Activated naive CD8-positive, alpha-beta T cell treated with anti-CD3 and anti-CD28 coated beads, Interleukin-2, amount 10 ng/mL, durations not matched to agents 7 days and 5 days (primary cell): ENCODE data around the gene SLIT3. TPM values are rescaled to one million over a fixed set of nuclear protein-coding genes. Genes with fewer than 3 reads are reported as not detected.

ENCODE experiments used
- ATAC-seq: fragments of 150-1000 bp; cut with Tn5 transposase; one replicate; pipeline ENCODE4 v1.10.0; 2021; ENCODE audit warnings: low read depth, moderate library complexity
- POLR2A ChIA-PET: fragments of 350-600 bp; sonication (Branson Sonifier 250); formaldehyde crosslinking; loops from one replicate; lab custom pipeline; 2021; ENCODE audit warnings: antibody characterized with exemption; lab: Charles Lee
- DNase-seq: peaks from one replicate; pipeline ENCODE4 v3.0.0; 2021
- H3K27ac Mint-ChIP-seq: one replicate; pipeline ENCODE4 v1.8.0; 2022; ENCODE audit warnings: mild to moderate bottlenecking, mixed read lengths
- H3K27me3 Mint-ChIP-seq: one replicate; pipeline ENCODE4 v1.8.0; 2022; ENCODE audit warnings: mild to moderate bottlenecking, moderate library complexity, mixed read lengths
- H3K36me3 Mint-ChIP-seq: one replicate; pipeline ENCODE4 v1.8.0; 2021; ENCODE audit warnings: mild to moderate bottlenecking, mixed read lengths
- H3K4me1 Mint-ChIP-seq: one replicate; pipeline ENCODE4 v1.8.0; 2021; ENCODE audit warnings: mixed read lengths
- H3K4me3 Mint-ChIP-seq: one replicate; pipeline ENCODE4 v1.8.0; 2022; ENCODE audit warnings: mild to moderate bottlenecking, moderate library complexity, mixed read lengths
- H3K9me3 Mint-ChIP-seq: one replicate; pipeline ENCODE4 v1.8.0; 2021; ENCODE audit warnings: mixed read lengths
- total RNA-seq, 2 experiments: library from RNA; stranded (reverse); gene quantifications; one replicate each; pipeline ENCODE4 v1.2.3, GENCODE V29; 2021

SLIT3 gene
- total RNA-seq, 2 experiments from 2014 or later = not detected

DNA sequence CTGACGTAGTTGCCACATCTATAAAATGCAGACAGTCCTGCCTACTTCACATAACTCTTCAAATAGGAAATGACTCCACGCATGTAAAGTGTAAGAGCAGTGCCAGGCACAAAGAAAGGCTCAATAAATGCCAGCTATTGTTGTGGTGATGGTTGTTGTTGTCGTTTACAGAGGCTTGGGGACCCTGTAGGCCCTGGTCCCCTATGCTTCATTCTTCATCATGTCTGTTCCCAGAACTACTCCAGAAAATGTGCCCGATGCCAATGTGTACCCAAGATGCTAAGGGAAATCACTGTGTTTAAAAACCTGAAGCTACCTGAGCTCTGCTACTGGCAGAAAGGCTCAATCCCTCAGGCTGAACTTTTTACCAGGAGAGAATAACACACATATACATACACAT, 9.1 kb downstream of the SLIT3 start:
- POLR2A ChIA-PET = no interaction called here
- Mint-ChIP-seq H3K9me3 (no peaks in the 10 kb centered on the region), H3K27ac (no peak overlapping the region), H3K27me3 (peaks cover 1% of the 10 kb centered on the region), H3K4me3 (no peak overlapping the region), H3K4me1 (no peaks in the 10 kb centered on the region), H3K36me3 (no peaks in the 10 kb centered on the region)
- no peak for ATAC-seq
- DNase-seq = no peak

DNA sequence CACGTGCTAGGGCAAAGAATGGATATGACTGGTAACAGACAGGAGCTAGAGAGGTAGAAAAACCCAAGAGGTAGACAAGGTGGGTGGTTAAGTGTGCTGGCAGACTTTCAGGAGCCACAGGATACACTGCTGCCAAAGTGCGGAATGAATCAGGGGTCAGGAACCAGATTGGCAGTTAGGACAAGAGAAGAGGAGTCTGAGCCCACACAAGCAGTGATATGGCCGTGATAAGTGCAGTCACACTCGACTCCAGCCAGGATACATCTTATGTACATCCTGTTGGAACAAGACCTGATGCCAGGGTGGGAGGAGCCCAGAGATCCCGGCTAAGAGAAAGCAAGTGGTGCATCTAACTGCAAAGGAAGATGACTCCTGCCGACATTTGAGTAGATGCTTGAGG, 10.0 kb downstream of the SLIT3 start:
- DNase-seq = no peak
- Mint-ChIP-seq H3K4me1 (no peaks in the 10 kb centered on the region), H3K36me3 (no peaks in the 10 kb centered on the region), H3K27ac (no peak overlapping the region), H3K27me3 (peaks cover 1% of the 10 kb centered on the region), H3K4me3 (no peak overlapping the region), H3K9me3 (no peaks in the 10 kb centered on the region)
- ATAC-seq = no peak
- POLR2A ChIA-PET = no interaction called here

DNA sequence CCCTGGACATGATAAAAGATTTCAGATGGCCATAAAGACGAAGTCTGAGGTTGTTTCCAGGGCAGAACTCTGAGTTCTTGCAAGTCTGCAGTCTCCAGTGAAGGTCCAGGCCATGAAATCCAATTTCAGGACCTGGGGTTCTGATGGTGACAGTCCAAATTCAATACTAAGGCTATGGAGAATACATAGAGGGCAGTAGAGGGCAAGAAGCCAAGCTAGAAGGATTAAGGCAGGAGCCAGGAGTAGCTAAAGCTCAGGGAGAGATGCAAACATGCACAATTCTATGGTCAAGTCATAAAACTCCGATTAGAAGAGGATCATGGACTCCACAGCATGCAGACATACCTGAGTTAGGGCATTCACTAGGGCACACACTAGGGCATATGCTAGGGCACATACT, 11.4 kb downstream of the SLIT3 start:
- Mint-ChIP-seq H3K27me3 (peaks cover 1% of the 10 kb centered on the region), H3K4me1 (no peaks in the 10 kb centered on the region), H3K4me3 (no peak overlapping the region), H3K27ac (no peak overlapping the region), H3K36me3 (no peaks in the 10 kb centered on the region), H3K9me3 (no peaks in the 10 kb centered on the region)
- POLR2A ChIA-PET = no interaction called here
- DNase-seq = no peak
- ATAC-seq = no peak

DNA sequence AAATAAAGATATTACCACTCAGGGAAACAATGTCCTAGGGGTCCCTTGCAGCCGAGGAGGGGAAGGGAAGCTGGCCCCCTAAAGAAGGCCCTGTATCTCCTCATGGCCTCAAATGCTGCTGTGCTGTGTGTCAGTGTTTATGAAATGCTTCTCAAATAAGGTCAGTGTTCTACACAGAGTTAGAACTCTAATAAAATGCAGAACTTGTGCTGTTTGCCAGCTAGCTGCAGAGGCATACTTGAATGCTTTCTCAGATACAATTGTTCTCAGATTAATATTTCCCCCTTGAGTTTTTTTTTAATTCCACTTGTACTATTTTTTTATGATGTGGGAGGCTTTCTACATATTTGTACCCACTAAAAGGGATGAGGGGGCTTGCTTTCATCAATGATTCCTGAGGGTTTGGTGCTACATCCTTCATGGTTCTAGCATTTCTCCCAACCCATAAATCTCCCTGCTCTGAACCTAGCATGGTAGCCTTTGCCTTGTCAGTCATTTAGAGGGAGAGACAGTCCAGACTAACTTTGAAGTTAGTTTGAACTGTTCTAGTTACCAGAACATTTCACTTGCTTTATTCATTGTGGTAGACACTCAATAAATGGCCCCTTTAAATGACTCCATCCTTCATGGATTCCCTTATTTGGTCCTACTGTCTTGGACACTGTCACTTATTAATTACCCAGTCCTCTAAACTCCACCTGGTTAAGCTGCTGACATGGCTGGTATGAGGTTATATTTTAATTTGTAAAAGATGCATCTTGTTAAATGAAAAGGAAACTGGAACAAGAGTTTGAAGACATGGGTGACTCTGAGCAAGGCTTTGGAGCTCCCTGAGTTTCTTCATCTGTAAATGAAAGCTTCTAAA, 12.6 kb downstream of the SLIT3 start:
- no peak overlapping the region for H3K4me3 Mint-ChIP-seq
- POLR2A ChIA-PET = no interaction called here
- H3K9me3 Mint-ChIP-seq = no peaks in the 10 kb centered on the region
- no peaks in the 10 kb centered on the region for H3K27me3 Mint-ChIP-seq
- no peaks in the 10 kb centered on the region for H3K36me3 Mint-ChIP-seq
- DNase-seq (no peak), ATAC-seq (no peak)
- no peak overlapping the region for H3K27ac Mint-ChIP-seq
- H3K4me1 Mint-ChIP-seq = no peaks in the 10 kb centered on the region

DNA sequence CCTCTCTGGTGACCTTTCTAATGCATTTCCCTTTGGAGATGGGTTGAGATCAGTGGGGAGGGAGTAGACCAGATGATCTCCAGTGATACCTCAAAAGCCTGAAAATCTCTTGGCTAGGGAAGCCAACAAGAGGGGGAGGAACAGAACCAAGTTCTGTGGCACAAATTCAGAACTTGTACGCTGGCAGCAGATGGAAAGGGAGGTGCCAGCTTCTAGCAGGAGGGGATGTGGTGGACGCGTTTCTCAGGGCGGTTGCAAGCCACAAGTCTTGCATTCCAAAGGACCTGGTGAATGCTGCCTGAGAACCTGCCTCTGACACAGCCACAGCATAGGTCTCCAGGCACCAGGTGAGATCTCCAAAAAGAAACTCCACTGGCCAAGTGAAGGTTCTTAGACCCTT, 13.4 kb downstream of the SLIT3 start:
- H3K27me3 Mint-ChIP-seq = no peaks in the 10 kb centered on the region
- H3K27ac Mint-ChIP-seq = no peak overlapping the region
- no peaks in the 10 kb centered on the region for H3K9me3 Mint-ChIP-seq
- H3K4me3 Mint-ChIP-seq = no peak overlapping the region
- no peak for ATAC-seq
- H3K4me1 Mint-ChIP-seq = no peaks in the 10 kb centered on the region
- no peak for DNase-seq
- POLR2A ChIA-PET = no interaction called here
- H3K36me3 Mint-ChIP-seq = no peaks in the 10 kb centered on the region

DNA sequence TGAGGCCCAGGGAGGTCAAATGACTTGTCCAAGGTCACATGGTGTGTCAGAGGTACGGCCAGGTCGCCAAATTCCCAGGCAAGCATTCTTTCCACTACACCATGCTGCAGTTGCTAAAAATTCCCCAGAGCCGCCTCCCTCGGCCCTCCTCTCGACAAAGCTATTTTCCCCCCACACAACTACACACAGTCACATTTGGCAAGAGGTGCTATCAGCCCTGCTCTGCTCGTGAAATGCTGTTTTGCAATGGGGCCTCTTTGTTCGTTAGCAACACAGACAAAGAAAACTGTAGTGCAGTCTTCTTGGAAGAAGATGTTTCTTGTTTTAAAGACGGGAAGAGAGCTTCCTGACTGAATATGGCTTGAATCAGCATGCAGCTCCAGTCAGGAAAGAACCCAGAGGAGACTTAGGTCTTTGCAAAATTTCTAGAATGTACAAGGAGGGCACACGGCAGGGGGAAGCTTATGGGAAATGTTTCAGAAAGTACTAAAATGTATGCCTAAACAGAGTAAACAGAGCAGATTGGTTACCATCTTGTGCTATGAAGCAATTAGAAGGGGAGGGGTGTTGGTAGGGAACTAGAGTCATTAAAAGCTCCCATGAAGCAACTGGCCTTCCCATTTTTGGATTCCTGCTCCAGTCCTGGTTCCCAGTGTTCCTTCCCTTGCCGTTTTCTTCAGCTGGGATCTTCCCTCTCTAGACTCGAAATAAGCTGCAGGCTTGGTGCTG, 14.2 kb downstream of the SLIT3 start:
- ATAC-seq (no peak), DNase-seq (no peak)
- POLR2A ChIA-PET = no interaction called here
- no peaks in the 10 kb centered on the region for H3K36me3 Mint-ChIP-seq
- H3K27ac Mint-ChIP-seq = no peak overlapping the region
- H3K9me3 Mint-ChIP-seq = no peaks in the 10 kb centered on the region
- no peak overlapping the region for H3K4me3 Mint-ChIP-seq
- no peaks in the 10 kb centered on the region for H3K4me1 Mint-ChIP-seq
- no peaks in the 10 kb centered on the region for H3K27me3 Mint-ChIP-seq

DNA sequence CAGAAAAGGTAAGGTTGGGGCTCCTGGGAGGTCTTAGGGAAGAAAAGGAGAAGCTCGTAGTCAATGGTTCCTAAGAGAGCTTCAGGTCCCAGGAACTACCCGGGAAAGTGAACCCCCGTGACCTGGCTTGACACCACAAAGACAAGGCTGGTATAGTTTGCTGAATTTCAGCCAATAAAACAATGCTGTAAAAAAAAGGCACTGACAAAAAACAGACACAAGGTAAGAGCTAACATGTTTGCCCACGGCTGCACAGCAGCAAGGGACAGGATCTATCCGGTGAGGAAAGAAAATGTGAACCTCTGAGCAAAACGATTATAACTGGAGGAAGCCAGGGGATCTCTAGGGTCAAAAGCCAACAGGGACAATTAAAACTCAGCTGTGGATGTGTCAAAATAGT, 17.1 kb downstream of the SLIT3 start:
- POLR2A ChIA-PET = no interaction called here
- Mint-ChIP-seq H3K27ac (no peak overlapping the region), H3K27me3 (no peaks in the 10 kb centered on the region), H3K9me3 (no peaks in the 10 kb centered on the region), H3K36me3 (no peaks in the 10 kb centered on the region), H3K4me1 (no peaks in the 10 kb centered on the region), H3K4me3 (no peak overlapping the region)
- ATAC-seq (no peak), DNase-seq (no peak)

DNA sequence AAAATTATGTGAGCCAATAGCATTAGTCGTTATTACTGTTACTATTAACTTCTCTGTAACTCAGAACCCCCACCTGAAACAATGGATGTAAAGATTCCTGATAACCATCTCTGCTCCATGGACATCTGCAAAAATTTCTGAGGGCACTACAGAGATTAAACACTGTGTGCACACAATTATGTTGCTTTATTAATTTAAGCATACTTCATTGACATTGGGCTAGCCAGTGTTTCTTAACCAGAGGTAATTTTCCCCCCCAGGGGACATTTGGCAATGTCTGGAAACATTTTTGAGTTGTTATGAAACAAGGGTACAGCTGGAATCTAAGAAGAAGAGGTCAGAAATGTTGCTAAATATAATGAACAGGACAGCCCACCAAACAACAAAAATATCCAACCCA, 19.3 kb downstream of the SLIT3 start:
- no peak overlapping the region for H3K27ac Mint-ChIP-seq
- POLR2A ChIA-PET = no interaction called here
- H3K4me1 Mint-ChIP-seq = no peaks in the 10 kb centered on the region
- no peak overlapping the region for H3K4me3 Mint-ChIP-seq
- no peaks in the 10 kb centered on the region for H3K36me3 Mint-ChIP-seq
- H3K9me3 Mint-ChIP-seq = no peaks in the 10 kb centered on the region
- no peaks in the 10 kb centered on the region for H3K27me3 Mint-ChIP-seq
- ATAC-seq (no peak), DNase-seq (no peak)

DNA sequence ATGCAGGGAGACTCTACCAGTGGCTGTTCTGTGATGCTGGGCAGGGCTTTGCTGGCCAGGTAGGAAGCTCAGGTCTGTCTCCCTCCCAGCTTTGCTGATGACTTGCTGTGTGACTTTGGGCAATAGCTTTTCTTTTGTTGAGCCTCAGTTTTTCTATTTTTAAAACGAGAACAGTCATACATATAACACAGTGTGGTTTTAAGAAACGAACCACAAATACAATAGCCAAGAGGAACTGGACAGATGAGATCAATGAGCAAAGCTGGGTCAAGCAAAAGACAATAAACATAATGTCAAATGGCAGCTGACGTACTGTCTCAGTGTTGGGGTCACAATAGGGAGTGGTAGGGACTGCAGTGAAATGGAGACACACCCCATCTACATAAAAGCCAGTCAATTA, 20.2 kb downstream of the SLIT3 start:
- POLR2A ChIA-PET = no interaction called here

DNA sequence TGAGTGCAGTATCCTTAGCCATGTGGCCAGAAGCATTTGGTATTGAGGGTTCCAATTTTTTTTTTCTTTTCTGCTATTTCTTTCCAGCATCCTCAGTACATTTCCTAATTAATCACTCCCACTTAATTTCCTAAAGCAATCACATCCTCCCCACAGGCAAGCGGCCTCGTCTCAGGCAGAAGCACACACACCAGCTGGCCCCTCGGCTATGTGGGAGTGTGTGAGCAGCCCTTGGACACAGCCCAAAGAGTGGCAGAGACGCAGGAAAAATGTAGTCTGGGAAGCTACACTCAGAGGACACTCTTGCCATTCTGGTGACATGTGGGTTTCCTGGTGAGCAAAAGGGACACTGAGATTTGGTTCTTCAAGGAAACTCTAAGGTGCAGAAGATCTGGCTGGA, 20.7 kb downstream of the SLIT3 start:
- Mint-ChIP-seq H3K27ac (no peak overlapping the region), H3K36me3 (no peaks in the 10 kb centered on the region), H3K9me3 (no peaks in the 10 kb centered on the region), H3K4me1 (no peaks in the 10 kb centered on the region), H3K27me3 (no peaks in the 10 kb centered on the region), H3K4me3 (no peak overlapping the region)
- no peak for ATAC-seq
- DNase-seq = no peak
- POLR2A ChIA-PET = no interaction called here

More for the DNA sequence above, 20.2 kb downstream of the SLIT3 start:
- no peak for DNase-seq
- no peaks in the 10 kb centered on the region for H3K36me3 Mint-ChIP-seq
- no peak for ATAC-seq
- H3K4me1 Mint-ChIP-seq = no peaks in the 10 kb centered on the region
- H3K4me3 Mint-ChIP-seq = no peak overlapping the region
- H3K27me3 Mint-ChIP-seq = no peaks in the 10 kb centered on the region
- no peaks in the 10 kb centered on the region for H3K9me3 Mint-ChIP-seq
- H3K27ac Mint-ChIP-seq = no peak overlapping the region

DNA sequence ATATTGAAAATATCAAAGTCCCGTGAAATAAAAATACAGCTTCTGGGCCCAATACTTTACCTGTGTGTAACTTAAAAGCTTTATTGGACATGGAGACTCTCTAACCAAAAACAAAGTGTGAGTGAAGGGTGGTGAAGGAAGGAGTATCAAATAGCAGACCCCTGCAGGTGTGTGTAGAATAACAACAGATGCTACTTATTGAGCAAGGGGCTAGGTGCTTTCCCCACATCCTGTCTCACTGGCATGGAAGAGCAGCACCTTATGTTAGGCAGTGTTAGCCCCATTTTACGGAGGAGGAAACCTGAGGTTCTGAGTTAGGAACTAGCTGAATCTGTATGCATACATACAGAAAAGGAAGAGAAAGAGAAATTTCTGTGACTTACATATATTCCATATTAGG, 21.8 kb downstream of the SLIT3 start:
- no peak for DNase-seq
- Mint-ChIP-seq H3K36me3 (no peaks in the 10 kb centered on the region), H3K4me3 (no peak overlapping the region), H3K4me1 (no peaks in the 10 kb centered on the region), H3K9me3 (no peaks in the 10 kb centered on the region), H3K27me3 (no peaks in the 10 kb centered on the region), H3K27ac (no peak overlapping the region)
- no peak for ATAC-seq
- POLR2A ChIA-PET = no interaction called here

DNA sequence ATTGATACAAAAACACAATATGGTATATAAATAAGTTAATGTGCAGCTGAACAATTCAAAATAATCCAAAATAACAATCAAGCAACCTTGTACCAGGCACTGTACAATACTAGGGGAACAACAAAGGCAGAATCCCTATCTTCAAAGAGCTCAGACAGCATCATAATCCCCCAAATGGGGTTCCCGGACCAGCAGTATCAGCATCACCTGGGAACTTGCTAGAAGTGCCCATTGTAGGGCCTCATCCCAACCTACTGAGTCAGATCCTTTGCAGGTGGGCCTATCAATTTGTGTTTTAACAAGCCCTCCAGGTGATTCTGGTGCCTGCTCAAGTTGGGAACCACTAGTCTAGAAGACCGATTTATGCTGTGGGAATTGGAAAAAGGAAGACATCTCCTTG, 27.1 kb downstream of the SLIT3 start:
- Mint-ChIP-seq H3K36me3 (no peaks in the 10 kb centered on the region), H3K4me3 (no peak overlapping the region), H3K27me3 (peaks cover 2% of the 10 kb centered on the region), H3K9me3 (no peaks in the 10 kb centered on the region), H3K27ac (no peak overlapping the region), H3K4me1 (no peaks in the 10 kb centered on the region)
- DNase-seq (no peak), ATAC-seq (no peak)
- POLR2A ChIA-PET = no interaction called here

DNA sequence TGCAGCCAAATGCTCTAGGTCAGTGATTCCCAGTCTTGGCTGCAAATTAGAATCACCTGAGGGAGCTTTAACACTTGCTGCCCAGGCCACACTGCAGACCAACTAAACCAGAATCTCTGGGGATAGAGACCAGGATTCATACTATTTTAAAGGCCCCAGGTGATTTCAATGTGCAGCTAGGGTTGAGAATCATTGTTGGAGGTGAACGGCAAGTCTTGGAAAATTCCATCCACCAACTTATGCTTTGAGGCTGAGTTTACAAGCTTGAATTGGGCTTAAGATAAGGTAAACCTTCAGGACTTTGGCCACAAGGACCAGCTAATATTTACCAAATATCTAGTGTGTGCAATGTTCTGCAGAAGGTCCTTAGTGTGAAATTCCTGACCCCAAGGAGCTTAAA, 27.5 kb downstream of the SLIT3 start:
- DNase-seq (no peak), ATAC-seq (no peak)
- POLR2A ChIA-PET = no interaction called here
- Mint-ChIP-seq H3K4me3 (no peak overlapping the region), H3K36me3 (no peaks in the 10 kb centered on the region), H3K4me1 (no peaks in the 10 kb centered on the region), H3K9me3 (no peaks in the 10 kb centered on the region), H3K27me3 (peaks cover 2% of the 10 kb centered on the region), H3K27ac (no peak overlapping the region)

DNA sequence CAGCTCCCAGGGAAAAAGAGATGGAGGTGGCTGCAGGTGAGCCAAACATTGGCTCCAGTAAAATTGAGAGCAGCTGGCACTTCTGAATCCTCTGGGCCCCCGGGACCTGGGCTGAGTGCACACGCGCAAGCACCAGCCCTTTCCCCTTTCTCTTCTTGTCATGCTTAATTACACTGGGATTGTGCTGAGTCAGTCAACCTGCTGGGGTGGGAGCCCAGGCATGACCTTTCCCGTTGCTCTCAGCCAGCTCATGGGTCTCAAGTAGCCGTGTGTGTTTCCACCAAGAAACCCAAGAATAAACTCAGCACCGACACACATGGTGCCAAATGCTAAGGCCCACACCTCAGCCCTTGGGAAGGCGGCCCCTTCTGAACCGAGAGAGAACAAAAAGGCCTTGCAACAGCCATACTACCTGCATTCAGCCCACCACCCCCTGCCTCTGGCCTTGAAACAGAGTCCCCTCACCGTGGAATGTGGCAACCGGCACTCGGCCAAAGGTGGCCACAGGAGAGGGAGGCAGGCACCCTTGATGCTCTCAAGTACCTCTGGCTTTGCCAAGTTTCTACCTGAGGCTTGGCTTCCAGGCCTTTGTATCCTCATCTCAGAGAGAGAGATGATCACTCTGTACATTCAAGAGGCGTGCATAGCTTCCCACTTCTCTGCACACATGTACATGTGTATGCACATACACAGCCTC, 28.1 kb downstream of the SLIT3 start:
- no peak for ATAC-seq

More for the DNA sequence above, 28.1 kb downstream of the SLIT3 start:
- Mint-ChIP-seq H3K27me3 (peaks cover 2% of the 10 kb centered on the region), H3K4me1 (no peaks in the 10 kb centered on the region), H3K9me3 (no peaks in the 10 kb centered on the region), H3K4me3 (no peak overlapping the region), H3K36me3 (no peaks in the 10 kb centered on the region), H3K27ac (no peak overlapping the region)
- POLR2A ChIA-PET = no interaction called here
- no peak for DNase-seq
